OCI-LY1 (cell line): Measurements from ENCODE around the gene STAMBPL1.

Experiments used
- H2AFZ ChIP-seq: fragments of 200-600 bp; sonication (generic), shearing (Covaris generic); 2 replicates; pipeline ENCODE4 v1.6.0; 2014; ENCODE audit warnings: antibody characterized with exemption, mild to moderate bottlenecking, low read length
- H3F3A ChIP-seq: fragments of 200-600 bp; sonication (generic), shearing (Covaris generic); 2 replicates; pipeline ENCODE4 v1.6.0; 2014; ENCODE audit warnings: mild to moderate bottlenecking, antibody characterized with exemption, low read length, moderate library complexity; ENCODE audit not compliant: insufficient read depth
- H3K27ac ChIP-seq: fragments of 200-600 bp; sonication (generic); 2 replicates; pipeline ENCODE4 v1.5.1; 2014; ENCODE audit warnings: low read length, mixed run types, mild to moderate bottlenecking, low read depth; ENCODE audit not compliant: poor library complexity, severe bottlenecking
- H3K27me3 ChIP-seq: fragments of 200-600 bp; sonication (generic); 2 replicates; pipeline ENCODE4 v1.6.0; 2014; ENCODE audit warnings: antibody characterized with exemption, mild to moderate bottlenecking, low read length, moderate library complexity; ENCODE audit not compliant: insufficient read depth
- H3K36me3 ChIP-seq: fragments of 200-600 bp; sonication (generic); 2 replicates; pipeline ENCODE4 v1.6.1; 2014; ENCODE audit warnings: mild to moderate bottlenecking, antibody characterized with exemption, low read length, moderate library complexity, mixed read lengths; ENCODE audit not compliant: insufficient read depth
- H3K4me1 ChIP-seq: fragments of 200-600 bp; sonication (generic); 2 replicates; pipeline ENCODE4 v1.5.1; 2014; ENCODE audit warnings: mild to moderate bottlenecking, low read length, moderate library complexity; ENCODE audit not compliant: insufficient read depth, severe bottlenecking
- H3K4me2 ChIP-seq: fragments of 200-600 bp; sonication (generic), shearing (Covaris generic); 2 replicates; pipeline ENCODE4 v1.6.1; 2014; ENCODE audit warnings: low read length
- H3K4me3 ChIP-seq: fragments of 200-600 bp; sonication (generic); 2 replicates; pipeline ENCODE4 v1.5.1; 2014; ENCODE audit warnings: low read length, low read depth, mild to moderate bottlenecking, mixed read lengths; ENCODE audit not compliant: poor library complexity, severe bottlenecking
- H3K79me2 ChIP-seq: fragments of 200-600 bp; shearing (Covaris generic); 2 replicates; pipeline ENCODE4 v1.6.1; 2016; ENCODE audit warnings: mixed run types, low read length, mixed read lengths; ENCODE audit not compliant: insufficient read depth
- H3K9ac ChIP-seq: fragments of 200-600 bp; sonication (generic), shearing (Covaris generic); 2 replicates; pipeline ENCODE4 v1.6.1; 2014; ENCODE audit warnings: mild to moderate bottlenecking, low read length, mixed read lengths
- H3K9me2 ChIP-seq: fragments of 200-600 bp; sonication (generic), shearing (Covaris generic); 2 replicates; pipeline ENCODE4 v1.6.1; 2014; ENCODE audit warnings: low read depth, mild to moderate bottlenecking, low read length, mixed read lengths
- H3K9me3 ChIP-seq: fragments of 200-600 bp; shearing (Covaris generic); 2 replicates; pipeline ENCODE4 v1.6.1; 2014; ENCODE audit warnings: low read length, mixed read lengths
- H4K20me1 ChIP-seq: fragments of 200-600 bp; sonication (generic), shearing (Covaris generic); 2 replicates; pipeline ENCODE4 v1.6.0; 2016; ENCODE audit warnings: mild to moderate bottlenecking, low read length; ENCODE audit not compliant: insufficient read depth
- CTCF ChIP-seq: fragments of 200-600 bp; sonication (generic), shearing (Covaris generic); IDR thresholded peaks from 2 replicates; pipeline ENCODE4 v1.5.1; 2017; ENCODE audit warnings: mild to moderate bottlenecking, antibody characterized with exemption, low read length, moderate library complexity, mixed read lengths
- EZH2 ChIP-seq: fragments of 200-600 bp; sonication (generic), shearing (Covaris generic); IDR thresholded peaks from 2 replicates; pipeline ENCODE4 v1.8.0; 2017; ENCODE audit warnings: borderline replicate concordance, mixed run types, mild to moderate bottlenecking, antibody characterized with exemption, low read length, moderate library complexity, mixed read lengths

Gene STAMBPL1

GRCh38 chr10:88843171-88843570, 36.9 kb upstream of the STAMBPL1 start:
- no peaks in the 10 kb centered on the region for H3K79me2 ChIP-seq
- H3K27me3 ChIP-seq, result no peaks in the 10 kb centered on the region
- H3F3A ChIP-seq, result no peaks in the 10 kb centered on the region
- no peaks in the 10 kb centered on the region for H3K9me3 ChIP-seq
- no peaks in the 10 kb centered on the region for H3K9me2 ChIP-seq
- H3K36me3 ChIP-seq, result no peaks in the 10 kb centered on the region
- no peak overlapping the region for H3K9ac ChIP-seq
- H4K20me1 ChIP-seq, result no peaks in the 10 kb centered on the region
- TF ChIP-seq CTCF (no peak), EZH2 (no peak)
- H3K27ac ChIP-seq, result no peak overlapping the region
- H3K4me2 ChIP-seq, result no peak overlapping the region
- no peak overlapping the region for H2AFZ ChIP-seq
- H3K4me1 ChIP-seq, result no peaks in the 10 kb centered on the region
- H3K4me3 ChIP-seq, result no peak overlapping the region

GRCh38 chr10:88848499-88848898, 31.5 kb upstream of the STAMBPL1 start:
- H3K4me1 ChIP-seq, result no peaks in the 10 kb centered on the region
- H3K4me3 ChIP-seq, result no peak overlapping the region
- no peak overlapping the region for H3K4me2 ChIP-seq
- H3K9ac ChIP-seq, result no peak overlapping the region
- no peak overlapping the region for H2AFZ ChIP-seq
- no peaks in the 10 kb centered on the region for H3K36me3 ChIP-seq
- H3K79me2 ChIP-seq, result no peaks in the 10 kb centered on the region
- H3K27me3 ChIP-seq, result no peaks in the 10 kb centered on the region
- H3K9me2 ChIP-seq, result no peaks in the 10 kb centered on the region
- no peaks in the 10 kb centered on the region for H3F3A ChIP-seq
- no peak overlapping the region for H3K27ac ChIP-seq
- no peaks in the 10 kb centered on the region for H3K9me3 ChIP-seq
- H4K20me1 ChIP-seq, result no peaks in the 10 kb centered on the region
- no peak for TF ChIP-seq EZH2
- TF ChIP-seq CTCF, result no peak

GRCh38 chr10:88849234-88849633, 30.8 kb upstream of the STAMBPL1 start:
- Histone ChIP-seq H3K9me3 (no peaks in the 10 kb centered on the region), H3F3A (no peaks in the 10 kb centered on the region), H3K4me1 (no peaks in the 10 kb centered on the region), H3K27me3 (no peaks in the 10 kb centered on the region), H4K20me1 (no peaks in the 10 kb centered on the region), H3K4me3 (no peak overlapping the region), H3K4me2 (no peak overlapping the region), H3K79me2 (no peaks in the 10 kb centered on the region), H3K36me3 (no peaks in the 10 kb centered on the region), H3K9me2 (no peaks in the 10 kb centered on the region), H3K9ac (no peak overlapping the region), H2AFZ (no peak overlapping the region), H3K27ac (no peak overlapping the region)
- no peak for TF ChIP-seq EZH2
- no peak for TF ChIP-seq CTCF
